ENCODE measurements around the gene HTR4.

HTR4 gene

DNA sequence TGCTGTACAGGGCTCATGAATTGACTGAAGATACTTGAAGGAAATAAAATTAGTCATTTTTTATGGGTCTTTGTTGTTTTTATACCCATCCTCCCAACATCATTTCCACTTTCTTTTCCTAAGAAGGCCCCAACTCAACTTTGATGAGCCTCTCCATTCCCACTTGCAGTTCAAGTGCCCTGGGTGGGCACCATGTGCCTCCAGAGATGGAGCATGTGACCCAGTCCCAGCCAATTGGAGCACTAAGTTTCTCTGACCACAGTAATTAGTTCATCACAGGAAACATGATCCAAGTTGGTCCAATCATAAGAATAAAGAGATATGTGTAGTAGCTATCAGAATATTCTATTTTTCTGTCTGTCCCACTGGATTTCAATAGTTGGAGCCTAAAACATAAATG, 46.9 kb downstream of the HTR4 start:
- DNase-seq (ENCODE audit: low read depth in 2 of 2), result no peak

DNA sequence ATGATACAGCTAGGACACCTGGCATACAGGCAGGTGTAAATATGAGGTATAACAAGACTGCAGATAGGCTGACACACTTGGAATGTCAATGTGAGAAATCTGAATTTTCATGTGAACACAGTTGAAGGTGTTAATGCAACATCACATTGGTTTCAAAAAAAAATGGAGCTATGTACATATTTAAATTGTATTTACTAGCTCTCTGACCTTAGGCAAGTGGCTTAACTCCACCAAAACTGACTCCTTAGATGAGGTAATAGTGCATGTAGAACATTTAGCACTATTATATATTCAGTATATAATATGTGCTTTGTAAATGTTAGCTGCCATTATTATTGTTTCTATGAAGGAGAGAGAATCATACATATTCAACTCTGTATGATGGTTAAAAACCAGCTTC, 48.0 kb downstream of the HTR4 start:
- no peak for DNase-seq (ENCODE audit: low read depth in 2 of 2)

DNA sequence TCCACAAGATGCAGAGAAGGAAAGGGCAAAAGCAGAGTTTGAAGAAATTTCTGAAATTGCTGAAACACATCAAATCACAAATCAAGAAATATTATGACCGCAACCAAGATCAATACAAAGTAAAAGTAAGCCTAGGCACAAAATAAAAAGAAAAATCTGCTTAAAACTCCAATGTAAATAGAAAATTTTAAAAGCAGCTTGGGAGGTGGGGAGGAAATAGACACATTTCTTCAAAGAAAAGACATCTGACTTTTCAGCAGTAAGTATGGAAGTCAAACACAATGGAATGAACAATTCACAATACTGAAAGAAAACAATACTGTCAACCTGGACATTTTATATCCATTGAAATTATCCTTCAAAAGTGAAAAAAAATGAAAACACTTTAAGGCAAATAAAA, 55.1 kb downstream of the HTR4 start:
- DNase-seq (ENCODE audit: low read depth in 2 of 2), result no peak

DNA sequence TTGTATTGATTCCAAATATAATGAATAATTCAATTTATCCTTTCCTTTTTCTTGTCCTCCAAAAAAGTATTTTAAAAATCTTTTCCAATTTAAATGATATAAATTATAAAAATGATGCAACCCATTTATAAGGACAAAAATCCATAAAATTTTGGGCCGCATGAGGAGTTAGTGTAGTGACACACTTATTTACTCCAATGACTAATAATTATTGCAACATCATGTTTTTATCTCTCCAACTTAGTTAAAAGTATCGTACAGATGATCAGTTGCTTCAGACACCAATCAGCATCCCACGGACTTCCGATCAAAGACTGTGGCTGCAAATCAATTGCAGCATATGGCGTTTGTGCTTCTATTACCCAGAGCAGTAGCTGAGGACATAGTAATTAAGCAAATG, 58.6 kb downstream of the HTR4 start:
- no peak for DNase-seq (ENCODE audit: low read depth in 2 of 2)

DNA sequence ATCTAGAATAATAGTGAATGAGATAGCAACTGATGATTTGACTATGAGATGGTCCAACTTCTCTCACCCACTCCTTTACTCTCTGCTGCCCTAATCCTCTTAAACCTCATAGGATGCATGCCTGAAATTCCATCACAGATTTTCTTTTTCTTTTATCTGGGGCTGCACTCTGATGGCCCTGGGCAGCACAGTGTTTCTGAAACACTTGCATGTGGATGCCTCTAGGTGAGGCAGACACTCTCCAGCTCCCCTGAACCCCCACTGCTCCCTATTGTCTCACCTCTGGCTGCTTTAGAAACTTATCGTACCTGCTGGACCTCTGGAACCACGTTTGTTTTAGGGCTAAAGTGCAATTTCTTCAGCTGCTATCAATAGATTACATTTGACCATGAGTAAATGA, 67.5 kb downstream of the HTR4 start:
- DNase-seq (ENCODE audit: low read depth in 2 of 2), result no peak

DNA sequence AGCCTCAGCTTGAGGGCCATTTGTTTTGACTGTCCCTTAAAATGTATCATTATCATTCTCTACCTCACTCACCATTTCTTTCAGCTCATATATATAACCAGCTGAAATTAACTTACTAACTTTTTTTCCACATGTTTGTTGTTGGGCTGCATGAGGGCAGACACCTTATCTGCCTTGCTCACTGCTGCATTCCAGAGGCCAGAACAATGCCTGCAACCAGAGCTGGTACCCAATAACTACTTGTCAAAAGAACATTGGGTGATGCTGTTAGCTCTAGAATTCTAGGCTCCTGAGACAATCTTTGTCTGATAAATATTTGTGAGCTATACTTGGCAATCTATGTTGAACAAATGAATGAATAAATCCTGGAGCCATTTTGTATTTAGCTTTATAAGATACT, 68.3 kb downstream of the HTR4 start:
- DNase-seq (ENCODE audit: low read depth in 2 of 2), result no peak

DNA sequence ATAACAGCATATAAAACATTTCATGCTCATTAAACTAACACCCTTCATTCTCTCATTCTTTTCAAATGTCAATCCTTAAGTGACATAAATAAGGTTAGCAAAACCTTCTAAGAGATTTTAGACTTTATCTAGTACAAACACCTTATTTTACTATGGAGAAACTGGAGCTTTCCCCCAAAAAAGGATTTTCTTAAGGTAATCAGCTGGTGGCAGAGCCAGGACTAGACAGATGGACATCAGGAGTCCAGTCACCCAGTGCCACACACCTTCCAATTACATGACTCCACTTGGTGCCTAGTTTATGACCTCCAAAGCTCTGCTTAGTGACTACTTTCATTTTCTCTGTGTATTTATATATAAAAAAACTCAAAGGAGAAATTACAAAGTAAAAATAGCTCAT, 70.2 kb downstream of the HTR4 start:
- no peak for DNase-seq (ENCODE audit: low read depth in 2 of 2)

DNA sequence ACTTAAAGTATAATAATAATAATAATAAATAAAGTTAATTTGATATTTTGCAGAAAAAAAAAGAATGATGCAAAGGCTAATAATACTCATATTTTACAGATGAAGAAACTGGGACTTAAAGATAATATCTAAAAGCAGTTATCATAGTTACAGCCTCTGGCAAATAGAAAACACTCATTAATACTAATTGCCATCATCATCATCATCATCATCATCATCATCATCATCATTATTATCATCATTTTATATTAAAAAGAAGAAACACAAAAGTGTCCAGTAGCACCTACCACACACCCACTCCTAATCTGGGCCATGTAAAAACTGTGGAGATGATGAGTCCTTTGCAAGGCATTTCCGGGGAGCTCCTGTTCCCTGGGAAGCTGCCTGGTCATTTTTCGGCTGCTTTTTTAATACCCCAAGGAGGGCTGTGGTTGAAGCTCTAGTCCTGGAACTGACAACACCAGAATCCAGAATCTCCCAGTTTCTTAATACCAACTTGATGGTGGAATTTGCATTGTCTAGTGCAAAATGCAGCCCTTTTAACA, 70.8 kb downstream of the HTR4 start:
- DNase-seq (ENCODE audit: low read depth in 2 of 2), result no peak

DNA sequence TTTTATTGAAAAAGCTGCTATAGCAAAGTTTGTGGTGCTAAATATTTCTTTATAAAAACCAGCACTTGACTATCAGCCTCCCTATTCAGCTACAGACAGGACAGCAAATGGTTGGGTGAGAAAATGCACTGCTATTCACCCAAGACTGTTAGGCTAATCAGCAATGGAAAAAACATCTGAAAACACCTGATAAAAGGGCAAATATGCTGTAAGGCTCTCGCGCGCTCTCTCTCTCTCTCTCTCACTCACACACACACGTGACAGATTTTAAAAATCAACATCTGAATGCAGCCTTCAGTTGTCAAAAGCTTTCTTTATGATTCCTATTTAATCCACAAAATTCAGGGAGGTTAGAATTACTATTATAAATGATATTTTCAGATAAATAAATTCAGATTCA, 80.2 kb downstream of the HTR4 start:
- no peak for DNase-seq (ENCODE audit: low read depth in 2 of 2)

DNA sequence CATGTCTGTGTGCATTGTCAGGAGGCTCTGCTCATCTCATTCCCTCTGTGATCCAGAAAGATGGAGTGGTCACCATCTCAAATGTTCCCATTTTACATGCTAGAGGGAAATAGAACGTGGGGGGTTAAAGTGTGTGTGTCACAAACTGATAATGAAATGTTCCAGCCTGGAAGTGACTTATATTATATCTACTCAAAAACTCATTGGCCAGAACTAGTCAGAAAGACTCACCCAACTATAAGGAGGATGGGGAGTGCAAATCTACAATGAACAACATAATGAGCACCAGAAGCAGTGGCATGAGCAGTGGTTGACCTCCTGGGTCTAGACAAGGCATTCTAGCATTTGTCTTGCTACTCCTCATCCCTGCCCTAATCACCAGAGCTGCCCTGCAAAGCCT, 81.0 kb downstream of the HTR4 start:
- DNase-seq (ENCODE audit: low read depth in 2 of 2), result no peak

DNA sequence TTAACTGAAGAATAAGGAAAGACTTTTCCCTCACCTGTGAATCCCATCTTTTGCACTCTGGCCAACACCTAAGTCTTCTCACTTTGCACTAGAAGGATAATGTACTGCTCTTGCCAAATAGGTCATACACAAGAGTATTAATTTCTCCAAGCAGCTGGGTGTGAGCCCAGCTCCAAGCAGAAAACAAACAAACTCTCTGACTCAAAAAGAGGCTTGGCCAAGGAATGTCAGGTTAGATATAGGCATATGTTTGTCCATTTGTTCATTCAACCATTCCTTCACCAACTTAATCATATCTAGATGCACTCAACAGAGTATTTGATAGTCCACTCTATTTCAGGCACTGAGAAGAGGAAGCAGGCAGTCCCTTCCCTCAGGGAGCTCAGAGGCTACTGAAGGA, 84.4 kb downstream of the HTR4 start:
- DNase-seq (ENCODE audit: low read depth in 2 of 2), result no peak

DNA sequence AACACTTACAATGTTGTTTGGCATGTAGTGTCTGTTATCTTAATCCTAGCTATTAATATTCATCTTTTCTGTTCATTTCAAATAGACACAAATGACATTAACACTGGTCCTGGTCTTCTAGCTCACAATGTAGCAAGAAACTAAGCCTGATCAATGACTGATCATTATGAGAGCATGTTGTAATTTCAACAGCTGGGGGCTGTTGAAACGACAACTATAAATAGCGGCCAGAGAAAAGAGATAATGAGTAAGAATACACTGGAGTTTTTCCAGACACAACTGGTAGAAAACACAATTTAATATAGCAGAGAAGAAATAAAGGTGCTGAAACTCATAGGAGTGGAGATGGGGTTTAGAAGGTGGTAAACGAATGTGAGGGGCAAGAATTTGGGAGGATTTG, 89.2 kb downstream of the HTR4 start:
- no peak for DNase-seq (ENCODE audit: low read depth in 2 of 2)

DNA sequence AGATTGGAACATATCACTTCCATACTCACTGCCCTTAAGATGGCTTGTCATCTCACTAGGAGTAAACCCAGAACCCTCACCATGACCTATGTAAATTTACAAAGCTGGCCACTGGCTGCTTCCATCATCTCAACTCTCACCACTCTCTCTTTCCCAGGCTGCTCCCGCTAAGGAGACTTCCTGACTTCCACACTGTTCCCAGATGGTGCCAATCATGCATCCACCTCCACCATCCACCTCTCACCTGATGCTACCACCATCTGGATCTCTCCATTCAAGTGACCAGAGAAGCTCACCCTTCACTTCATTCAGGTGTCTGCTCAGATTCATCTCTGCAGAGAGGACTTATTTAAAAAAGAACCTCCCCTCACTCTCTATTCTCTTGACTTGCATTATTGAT, 91.3 kb downstream of the HTR4 start:
- DNase-seq (ENCODE audit: low read depth in 2 of 2), result no peak

DNA sequence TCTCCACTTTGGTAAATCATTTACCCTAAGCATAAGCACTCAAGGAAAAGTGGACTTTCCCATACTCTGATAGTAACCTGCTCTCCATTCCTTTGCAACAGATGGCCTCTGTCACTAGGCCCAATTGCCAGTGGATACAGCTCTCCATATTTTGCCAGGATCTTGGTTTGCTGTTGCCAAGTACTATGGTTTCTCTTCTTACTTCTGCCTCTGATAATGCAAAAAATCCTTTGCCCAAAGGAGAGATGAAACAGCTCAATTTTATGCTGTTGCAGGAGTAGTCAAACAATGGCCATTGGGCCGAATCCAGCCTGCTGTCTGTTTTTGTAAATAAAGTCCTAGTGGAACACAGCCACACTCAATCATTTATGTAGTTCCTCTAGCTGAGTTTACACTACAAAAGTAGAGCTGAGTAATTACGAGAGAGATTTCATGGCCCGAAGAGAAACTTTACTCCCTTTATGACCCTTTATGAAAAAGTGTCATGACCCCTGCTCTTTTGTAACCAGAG, 92.5 kb downstream of the HTR4 start:
- no peak for DNase-seq (ENCODE audit: low read depth in 2 of 2)

DNA sequence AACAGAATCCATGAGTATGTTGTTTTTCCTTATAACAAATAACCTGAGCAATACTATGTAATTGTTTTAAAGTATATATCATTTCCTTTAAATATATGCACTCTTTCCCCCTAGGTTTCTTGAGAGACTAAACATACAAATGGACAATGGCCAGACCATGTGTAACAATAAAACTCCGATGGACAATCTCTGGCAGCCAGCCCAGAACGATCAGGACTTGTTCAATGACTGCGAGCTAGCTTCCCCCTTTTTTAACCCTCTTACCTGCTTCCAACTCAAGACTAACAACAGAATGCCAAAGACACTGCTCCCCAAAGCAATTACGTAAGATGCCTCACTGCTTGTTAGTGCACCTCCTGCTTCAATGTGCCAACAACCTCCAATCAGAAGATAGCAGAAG, 94.9 kb downstream of the HTR4 start:
- no peak for DNase-seq (ENCODE audit: low read depth in 2 of 2)

DNA sequence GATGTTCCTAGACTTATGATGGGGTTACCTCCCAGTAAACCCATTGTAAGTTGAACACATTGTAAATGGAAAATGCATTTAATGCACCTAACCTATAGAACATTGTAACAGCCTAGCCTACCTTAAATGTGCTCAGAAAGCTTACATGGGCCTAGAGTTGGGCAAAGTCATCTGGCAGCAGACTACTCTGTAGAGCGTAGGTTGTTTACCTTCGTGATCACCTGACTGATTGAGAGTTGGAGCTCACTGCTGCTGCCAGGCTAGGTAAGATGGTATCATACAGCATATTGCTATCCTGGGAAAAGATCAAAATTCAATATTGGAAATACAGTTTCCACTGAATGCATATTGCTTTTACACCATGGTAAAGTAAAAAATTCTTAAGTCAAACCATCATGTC, 95.4 kb downstream of the HTR4 start:
- DNase-seq (ENCODE audit: low read depth in 2 of 2), result no peak

DNA sequence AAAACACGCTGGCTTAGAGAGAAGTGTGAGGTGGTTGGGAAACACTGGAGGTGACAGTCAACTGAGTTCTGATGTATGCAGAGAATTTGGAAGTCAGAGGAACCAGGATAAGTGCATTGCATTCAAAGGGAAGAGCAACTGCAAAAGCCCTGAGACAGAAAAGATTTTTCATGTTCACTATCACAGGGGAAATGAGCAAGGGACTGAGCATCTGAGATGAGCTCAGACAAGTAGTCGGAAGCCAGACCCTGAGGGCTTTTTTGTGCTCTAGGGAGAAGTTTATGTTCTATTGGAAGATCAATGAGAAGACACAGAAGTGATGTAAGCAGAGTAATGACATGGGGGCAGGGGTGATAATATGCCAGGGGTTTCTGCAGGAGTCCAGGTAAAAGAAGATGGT, 97.5 kb downstream of the HTR4 start:
- no peak for DNase-seq (ENCODE audit: low read depth in 2 of 2)

DNA sequence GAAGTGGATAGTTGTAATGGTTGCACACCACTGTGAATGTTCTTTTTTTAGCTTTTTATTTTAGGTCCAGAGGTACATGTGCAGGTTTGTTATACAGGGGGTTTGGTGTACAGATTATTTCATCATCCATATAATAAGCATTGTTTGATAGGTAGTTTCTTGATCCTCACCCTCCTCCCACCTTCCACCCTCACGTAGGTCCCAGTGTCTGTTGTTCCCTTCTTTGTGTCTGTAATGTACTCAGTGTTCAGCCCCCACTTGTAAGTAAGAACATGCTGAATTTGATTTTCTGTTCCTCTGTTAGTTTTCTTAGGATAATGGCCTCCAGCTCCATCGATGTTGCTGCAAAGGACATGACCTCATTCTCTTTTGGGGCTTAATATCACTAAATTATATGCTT, 99.7 kb downstream of the HTR4 start:
- DNase-seq (ENCODE audit: low read depth in 2 of 2), result no peak

DNA sequence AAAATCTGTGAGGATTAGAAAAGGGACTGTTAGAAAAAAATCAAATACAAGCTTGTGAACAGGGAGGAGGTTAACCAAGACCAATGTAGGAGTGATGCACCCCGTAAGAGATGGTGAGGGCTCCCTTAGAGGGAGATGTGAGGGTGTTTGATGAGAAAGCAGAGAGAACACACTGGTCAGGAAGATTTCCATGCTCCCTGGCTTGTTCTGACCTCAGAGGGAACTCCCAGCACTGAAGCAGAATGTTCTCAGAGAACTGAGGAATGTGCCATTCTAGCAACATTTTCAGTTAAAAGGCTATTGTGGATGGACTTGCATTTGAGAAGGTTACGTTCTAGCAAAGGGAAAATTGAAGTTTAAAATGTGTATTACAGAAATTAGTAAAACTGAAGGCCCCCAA, 110.6 kb downstream of the HTR4 start:
- no peak for DNase-seq (ENCODE audit: low read depth in 2 of 2)

DNA sequence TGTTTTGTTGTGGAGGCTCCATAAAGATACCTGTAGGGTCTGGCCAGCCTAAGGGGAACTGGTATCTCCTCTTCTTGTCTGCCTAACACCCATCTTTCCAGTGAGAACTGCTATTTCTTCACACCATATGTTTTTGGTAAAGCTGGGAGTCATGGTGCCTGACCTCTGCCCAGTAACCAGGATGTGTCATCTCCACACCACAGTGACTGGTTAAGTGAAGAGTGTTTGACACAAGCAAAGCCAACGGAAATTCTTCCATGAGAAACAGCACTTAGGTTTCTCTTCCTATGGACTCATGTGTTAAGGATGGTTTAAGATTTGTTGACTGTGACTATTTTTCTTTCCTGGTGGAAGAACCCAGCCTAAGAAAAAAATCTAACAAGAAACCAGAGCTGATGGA, 111.5 kb downstream of the HTR4 start:
- no peak for DNase-seq (ENCODE audit: low read depth in 2 of 2)

DNA sequence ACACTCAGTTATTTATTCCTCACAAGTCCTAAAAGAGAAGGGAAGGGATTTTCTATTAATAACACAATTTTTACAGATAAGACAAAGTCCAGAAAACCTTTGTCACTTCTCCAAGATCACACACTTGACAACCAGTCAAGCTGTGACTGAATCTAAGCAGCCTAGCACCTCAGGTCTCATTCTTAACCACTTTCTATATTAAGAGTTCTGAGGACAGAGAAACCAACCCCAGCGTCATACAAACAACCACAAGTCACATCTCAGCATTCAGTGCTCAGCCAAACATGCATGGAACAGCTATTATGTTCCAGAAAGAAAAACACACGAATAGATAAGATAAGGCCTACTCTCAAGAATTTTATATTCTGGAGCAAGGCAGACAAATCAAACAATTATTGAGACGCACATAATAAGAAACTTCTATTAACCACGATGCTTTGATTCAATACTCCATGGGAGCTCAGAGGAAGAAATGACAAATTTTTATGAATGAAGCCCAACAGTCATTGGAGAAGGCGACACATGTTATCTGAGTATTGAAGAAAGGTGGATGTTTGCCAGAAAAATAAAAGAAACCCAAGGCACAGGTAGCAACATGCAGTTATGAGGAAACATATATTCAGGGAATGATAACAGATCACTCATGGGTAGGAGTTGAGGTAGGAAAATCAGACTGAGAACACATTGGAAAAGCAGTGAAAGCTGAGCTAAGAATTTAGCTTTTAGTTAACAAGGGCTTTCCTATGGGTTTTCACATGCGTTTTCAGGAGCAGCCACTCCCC, 113.1 kb downstream of the HTR4 start:
- no peak for DNase-seq (ENCODE audit: low read depth in 2 of 2)

DNA sequence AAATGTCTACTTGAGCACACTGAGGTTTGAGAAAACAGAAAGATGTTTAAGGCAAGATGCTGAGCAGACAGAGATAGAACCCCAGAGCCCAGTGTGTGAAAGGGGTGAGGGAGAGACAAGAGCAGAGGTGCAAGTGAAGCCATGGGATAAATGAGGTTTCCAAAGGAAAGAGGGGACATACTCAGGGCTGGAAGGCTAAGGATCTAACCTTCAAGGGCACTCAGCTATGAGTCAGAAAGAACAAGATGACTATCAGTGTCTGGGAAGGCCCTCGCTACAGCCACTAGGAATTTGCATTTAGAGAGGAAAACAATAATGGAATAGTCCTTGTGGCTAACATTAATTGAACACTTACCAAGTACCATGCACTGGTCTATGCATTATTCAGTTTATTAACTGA, 113.7 kb downstream of the HTR4 start:
- DNase-seq (ENCODE audit: low read depth in 2 of 2), result no peak

DNA sequence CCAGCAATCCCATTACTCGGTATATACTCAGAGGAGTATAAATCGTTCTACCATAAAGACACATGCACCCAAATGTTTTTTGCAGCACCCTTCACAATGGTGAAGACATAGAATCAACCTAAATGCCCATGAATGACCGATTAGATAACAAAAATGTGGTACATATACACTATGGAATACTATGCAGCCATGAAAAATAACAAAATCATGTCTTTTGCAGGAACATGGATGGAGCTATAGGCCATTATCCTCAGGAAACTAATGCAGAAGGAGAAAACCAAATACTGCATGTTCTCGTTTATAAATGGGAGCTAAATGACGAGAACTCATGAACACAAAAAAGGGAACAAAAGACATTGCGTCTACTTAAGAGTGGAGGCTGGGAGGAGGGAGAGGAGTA, 114.5 kb downstream of the HTR4 start:
- DNase-seq (ENCODE audit: low read depth in 2 of 2), result no peak

DNA sequence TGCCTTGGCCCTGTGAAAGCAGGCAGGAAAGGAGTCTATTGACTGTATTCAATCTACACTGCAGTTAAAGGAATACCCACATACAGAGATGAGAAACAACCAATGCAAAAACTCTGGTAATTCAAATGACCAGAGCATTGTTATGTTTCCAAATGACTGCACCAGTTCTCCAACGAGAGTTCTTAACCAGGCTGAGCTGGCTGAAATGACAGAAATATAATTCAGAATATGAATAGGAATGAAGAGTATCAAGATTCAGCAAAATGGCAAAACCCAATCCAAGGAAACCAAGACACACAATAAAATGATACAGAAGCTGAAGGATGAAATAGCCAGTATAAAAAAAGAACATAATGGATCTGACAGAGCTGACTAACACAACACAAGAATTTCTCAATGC, 119.1 kb downstream of the HTR4 start:
- no peak for DNase-seq (ENCODE audit: low read depth in 2 of 2)

Data from stimulated activated CD8-positive, alpha-beta memory T cell treated with anti-CD3 and anti-CD28 coated beads, Interleukin-7, amount 100 ng/mL, for 1 hour (primary cell).